ENCODE measurements around the gene IMPA2. TPM values are rescaled to one million over a fixed set of nuclear protein-coding genes. Genes with fewer than 3 reads are reported as not detected.
"Not testable (repeated sequence)": the region's sequence is repeated elsewhere in the genome, so short reads cannot be mapped to it uniquely, and the experiment has no call there.

The IMPA2 gene
- total RNA-seq, 1 donor from 2014 or later, result 2.5 TPM

DNA sequence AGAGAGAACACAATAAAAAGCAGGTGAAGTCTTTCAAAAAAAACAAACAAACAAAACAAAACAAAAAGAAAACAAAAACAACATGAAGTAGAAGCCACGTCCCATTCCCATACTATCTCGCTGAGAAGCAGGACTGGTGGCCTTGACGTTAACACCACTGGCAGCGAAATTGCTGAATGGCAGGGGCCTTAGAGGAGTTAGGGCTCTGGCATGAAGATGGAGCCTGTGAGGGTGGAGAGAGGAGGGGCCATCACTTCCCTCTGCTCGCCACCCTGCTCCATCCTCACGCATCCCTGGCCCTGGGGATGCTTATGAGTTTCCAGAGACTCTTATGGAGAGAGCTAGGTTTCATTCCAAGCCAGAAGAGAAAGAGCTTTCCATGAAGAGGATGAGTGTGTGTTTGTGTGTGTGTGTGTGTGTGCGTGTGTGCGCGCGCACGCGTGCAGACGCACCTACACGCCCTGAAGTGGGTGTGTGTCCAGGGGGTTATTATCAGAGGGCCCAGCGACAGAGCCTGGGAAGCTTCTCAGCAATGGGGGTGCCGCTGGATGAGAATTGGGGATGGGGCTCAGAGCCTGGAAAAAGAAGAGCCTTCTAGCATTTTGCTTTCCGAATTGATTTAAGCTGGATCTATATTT lies 20.4 kb upstream of the IMPA2 start:
- no peak for DNase-seq (ENCODE audit: extremely low read depth, low read depth, low spot score)

DNA sequence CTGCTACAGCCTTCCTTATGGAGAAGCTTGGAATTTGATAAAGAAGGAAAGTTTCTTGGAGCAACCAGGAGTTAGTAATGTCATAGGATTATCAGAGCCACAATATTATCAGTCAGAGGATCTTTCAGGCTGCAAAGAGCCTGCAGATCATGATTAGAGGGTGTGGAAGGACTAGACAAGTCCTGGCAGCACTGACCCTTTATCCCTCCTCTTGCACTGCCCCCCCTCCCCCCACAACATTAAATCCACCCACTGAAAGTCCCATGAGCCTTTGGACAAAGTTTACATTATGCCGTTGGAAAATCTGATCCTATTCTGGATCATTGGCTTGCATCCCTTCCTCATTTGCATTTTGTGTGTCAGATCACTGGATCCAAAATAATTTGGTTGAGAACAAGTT lies 18.7 kb upstream of the IMPA2 start:
- DNase-seq (ENCODE audit: extremely low read depth, low read depth, low spot score), result no peak

DNA sequence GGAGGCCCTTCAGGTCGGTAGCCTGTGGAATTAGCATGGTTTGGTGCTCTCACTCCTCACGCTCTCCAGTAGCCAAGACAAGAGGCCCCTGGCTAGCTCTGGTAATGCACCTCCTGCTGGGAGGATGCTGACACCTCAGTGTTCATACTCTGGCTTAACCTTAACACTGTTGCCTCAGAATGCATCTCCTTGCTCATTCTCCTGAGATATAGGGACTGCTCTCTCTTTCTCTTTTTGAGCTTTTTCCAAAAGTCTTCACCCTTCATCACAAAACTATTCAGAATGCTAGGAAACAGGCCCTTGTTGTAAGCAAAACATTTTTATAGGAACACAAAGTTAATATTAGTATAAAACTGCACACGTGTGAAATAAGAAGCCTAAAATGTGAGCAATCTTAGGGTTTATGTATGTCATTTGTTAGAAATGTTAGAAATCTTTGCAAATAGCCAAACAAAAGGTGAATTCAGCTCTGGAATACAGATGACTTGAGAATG lies 17.3 kb upstream of the IMPA2 start:
- no peak for DNase-seq (ENCODE audit: extremely low read depth, low read depth, low spot score)

DNA sequence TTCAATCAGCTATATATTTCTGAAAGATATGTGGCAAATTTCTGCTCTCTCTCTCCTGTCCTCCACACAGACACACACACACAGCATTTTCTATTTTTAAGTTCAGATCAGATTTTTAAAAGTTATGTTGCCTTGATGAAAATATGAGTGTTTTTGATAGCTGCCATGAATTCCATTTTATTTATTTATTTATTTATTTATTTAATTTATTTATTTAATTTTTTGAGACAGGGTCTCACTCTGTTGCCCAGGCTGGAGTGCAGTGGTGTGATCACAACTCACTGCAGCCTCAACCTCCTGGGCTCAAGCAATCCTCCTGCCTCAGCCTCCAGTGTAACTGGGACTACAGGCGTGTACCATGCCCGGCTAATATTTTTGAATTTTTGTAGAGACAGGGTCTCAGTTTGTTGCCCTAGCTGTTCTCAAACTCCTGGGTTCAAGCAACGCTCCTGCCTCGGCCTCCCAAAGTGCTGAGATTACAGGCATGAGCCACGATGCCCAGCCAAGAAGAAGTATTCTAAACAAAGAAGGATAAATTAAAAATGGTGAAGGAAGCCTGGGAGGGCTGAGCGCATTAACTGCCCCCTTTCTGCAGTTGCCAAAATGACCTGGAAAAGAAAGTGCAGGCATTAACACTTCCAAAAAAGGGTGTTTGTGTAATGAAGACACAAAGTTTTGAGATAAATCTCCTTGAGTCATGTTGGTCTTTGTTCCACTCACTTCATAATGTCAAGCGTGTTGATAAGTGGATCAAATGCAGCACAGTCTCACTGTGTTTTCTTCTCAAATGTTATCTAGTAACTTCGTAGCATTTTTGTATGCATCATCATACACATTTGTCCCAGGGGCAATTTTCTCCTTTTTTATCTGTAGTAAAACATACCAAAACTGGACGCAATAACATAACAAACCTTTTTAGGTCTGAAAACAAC lies 11.1 kb upstream of the IMPA2 start:
- DNase-seq (ENCODE audit: extremely low read depth, low read depth, low spot score), result no peak

DNA sequence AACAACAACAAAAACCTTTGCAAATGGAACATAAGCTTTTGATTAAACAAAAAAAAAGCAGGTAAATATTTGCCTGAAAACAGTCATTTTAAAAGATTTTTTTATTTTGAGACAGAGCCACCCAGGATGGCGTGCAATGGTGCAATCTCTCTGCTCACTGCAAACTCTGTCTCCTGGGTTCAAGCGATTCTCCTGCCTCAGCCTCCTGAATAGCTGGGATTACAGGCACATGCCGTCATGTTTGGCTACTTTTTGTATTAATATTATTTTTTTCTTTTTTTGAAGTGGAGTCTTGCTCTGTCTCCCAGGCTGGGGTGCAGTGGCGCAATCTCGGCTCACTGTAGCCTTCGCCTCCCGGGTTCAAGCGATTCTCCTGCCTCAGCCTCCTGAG lies 10.5 kb upstream of the IMPA2 start:
- DNase-seq (ENCODE audit: extremely low read depth, low read depth, low spot score), result not testable (repeated sequence)

DNA sequence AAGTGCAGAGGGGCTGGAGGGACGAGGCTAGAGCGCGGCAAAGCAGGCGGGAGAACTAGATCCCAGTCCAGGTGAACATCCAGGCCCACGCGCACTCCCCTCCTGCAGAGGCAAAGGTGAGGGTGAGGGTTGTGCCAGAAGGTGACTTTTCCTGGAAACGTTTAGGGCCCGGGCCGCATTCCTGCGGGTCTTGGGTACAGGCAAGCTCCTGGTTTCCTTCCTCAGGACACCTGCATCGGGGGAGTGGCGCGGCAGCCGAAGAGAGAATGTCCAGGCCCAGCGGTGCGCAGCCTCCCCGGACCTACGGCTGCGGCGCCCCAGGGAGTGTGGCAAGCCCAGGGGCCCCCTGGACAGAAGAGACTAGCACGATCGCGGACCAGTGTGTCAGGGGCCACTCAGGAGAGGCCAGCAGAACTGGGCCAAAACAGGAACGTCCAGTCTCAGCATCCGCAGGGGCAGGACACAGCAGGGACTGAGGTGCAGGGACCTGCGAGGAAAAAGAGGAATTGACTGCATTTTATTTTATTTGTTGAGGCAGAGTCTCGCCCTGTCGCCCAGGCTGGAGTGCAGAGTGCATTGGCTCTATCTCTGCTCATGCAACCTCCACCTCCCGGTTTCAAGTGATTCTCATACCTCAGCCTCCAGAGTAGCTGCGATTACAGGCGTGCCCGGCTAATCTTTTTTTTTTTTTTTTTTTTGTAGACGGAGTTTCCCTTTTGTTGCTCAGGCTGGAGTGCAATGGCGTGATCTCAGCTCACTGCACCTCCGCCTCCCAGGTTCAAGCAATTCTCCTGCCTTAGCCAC lies 8.7 kb upstream of the IMPA2 start:
- no peak for DNase-seq (ENCODE audit: extremely low read depth, low read depth, low spot score)

DNA sequence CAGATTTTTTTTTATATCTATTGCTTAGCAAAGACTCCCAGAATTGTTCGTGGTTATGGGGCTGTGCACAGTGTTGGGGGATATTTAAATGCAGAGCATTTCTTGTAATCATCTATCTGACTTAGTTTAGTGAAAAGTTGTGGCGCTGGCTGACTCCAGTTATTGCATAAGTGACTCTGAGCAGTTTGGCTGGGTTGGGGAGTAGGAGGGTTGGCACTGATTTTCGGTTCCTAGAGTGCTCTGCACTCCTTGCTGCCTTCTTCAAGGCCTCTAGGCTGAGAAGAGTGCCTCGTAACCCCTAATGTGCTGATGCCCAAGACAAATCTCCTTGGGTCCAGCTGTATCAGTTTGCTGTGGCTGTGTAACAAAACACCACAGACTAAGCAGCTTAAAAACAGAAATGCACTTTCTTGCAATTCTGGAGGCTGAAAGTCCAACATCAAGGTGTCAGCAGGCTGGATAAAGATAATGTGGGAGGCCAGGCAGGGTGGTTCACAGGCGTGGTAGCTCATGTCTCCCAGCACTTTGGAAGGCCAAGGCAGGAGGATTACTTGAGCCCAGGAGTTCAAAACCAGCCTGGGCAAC lies 6.5 kb upstream of the IMPA2 start:
- no peak for DNase-seq (ENCODE audit: extremely low read depth, low read depth, low spot score)

DNA sequence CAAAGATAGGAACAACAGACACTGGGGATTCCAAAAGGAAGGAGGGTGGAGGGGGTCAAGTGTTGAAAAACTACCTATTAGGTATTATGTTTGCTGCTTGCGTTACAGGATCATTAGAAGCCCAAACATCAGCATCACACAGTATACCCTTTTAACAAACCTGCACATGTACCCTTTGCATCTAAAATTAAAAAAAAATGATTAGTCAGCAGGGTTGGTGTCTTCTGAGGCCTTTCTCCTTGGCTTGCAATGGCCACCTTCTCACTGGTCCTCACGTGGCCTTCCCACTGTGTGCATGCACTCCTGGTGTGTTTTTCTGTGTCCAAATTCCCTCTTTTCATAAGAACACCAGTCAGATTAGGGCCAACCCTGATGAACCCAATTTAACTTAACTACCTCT lies 5.6 kb upstream of the IMPA2 start:
- DNase-seq (ENCODE audit: extremely low read depth, low read depth, low spot score), result no peak

DNA sequence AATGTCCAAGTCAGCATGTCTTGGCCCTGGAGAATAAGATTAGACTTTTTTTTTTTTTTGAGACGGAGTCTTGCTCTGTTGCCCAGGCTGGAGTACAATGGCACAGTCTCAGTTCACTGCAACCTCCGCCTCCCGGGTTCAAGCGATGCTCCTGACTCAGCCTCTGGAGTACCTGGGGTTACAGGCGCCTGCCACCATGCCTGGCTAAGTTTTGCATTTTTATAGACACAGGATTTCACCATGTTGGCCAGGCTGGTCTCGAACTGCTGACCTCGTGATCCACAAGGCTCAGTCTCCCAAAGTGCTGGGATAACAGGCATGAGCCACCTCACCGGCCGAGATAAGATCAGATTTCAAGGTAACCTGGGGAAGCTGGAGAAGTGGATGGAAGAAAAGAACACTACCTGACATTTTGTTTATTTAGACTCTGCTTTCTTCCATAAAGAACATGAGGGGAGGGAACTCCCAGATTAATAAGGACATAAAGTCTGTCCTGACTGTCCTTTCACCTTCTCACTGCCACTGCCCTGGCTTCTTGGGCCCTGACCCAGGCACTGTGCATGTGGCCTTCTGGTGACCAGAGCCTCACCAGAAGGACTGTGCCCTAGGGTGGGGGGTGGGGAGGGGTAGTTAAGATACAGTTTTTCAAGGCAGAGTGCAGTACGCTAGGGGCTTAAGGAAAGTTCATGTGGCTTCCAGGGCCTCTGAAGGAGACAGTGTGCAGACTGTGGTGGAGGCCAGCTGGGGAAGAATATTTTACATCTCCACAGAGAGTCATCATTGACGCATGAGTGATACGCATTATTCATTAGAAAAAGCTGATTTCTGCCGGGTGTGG lies 4.8 kb upstream of the IMPA2 start:
- DNase-seq (ENCODE audit: extremely low read depth, low read depth, low spot score), result no peak

DNA sequence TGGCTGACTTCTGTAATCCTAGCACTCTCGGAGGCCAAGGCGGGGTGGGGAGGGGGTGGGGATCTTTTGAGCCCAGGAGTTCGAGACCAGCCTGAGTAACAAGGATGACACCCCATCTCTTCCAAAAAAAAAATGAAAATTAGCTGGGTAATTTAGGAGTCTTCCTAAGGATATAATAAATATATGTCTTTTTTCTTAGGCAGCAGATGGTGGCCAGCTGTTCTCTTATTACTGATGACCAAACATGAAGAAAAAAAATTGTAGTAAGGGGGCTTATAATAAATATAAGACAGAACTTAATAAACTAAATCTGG lies 4.2 kb upstream of the IMPA2 start:
- DNase-seq (ENCODE audit: extremely low read depth, low read depth, low spot score), result no peak

DNA sequence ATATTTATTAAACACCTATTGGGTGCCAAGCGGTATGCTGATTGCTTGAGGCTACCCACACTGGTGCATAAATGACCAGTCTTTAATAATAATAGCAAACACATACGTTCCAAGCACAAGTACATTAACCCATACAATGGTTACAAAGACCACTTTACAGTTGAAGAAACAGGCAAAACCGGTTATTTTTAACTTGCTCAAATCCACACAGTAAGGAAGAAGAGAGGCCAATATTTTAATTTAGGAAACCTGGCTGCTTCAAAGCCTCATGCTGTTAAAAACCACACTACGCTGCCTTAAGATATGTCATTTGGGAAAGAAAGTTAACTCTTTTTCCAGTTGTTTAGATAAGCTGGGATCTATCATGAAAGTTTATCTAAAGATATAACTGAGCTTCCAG lies 2.4 kb upstream of the IMPA2 start:
- no peak for DNase-seq (ENCODE audit: extremely low read depth, low read depth, low spot score)

DNA sequence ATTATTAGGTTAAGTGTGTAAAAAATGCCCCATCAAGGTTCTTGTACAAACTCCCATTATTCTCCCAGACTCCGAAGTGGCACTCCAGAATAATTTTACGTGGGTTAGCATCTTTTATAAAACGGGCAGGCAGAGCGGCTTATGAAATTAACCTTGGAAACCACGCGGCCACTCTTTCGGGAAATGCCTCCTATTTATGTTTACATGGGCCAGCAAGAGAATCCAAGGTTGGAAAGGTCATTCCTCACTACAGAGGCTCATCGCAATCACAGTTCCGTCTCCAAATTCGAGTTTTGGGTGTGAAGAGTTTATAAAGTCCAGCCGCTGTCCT lies 1.2 kb upstream of the IMPA2 start:
- no peak for DNase-seq (ENCODE audit: extremely low read depth, low read depth, low spot score)

DNA sequence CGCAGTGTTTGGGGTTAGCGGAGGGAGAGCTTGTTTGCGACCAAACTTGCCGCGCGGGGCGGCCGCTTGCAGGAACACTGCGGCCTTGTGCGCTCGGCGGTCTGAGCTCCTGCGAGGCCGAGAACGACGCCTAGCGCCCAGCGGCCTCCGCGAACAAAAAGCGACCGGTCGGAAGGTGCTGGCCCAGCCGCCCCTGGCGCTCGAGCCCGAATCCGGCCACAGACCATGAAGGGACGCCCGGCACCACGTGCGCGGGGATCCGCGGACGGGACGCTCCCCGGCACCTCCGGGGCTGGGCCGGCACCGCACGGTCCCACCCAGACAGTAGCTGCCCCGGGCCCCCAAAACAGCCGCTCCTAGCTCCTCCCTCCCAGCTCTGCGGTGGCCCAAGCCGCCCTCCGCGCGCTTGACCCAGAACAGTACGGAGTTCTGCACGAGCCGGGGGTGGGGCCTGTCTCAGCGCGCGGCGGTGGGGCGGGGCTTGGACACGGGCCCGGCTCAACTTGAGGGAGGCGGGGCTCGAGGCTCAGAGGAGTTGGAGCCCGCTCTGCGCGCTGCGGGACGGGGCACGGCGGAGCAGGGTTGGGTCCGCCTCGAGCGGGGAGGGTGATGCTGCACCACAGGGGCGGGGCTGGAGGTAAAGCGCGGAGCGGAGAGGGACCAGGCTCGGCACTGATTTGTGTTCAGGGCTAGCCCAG lies 664 bp upstream of the IMPA2 start:
- peak; percentile 44 for DNase-seq (ENCODE audit: extremely low read depth, low read depth, low spot score)

DNA sequence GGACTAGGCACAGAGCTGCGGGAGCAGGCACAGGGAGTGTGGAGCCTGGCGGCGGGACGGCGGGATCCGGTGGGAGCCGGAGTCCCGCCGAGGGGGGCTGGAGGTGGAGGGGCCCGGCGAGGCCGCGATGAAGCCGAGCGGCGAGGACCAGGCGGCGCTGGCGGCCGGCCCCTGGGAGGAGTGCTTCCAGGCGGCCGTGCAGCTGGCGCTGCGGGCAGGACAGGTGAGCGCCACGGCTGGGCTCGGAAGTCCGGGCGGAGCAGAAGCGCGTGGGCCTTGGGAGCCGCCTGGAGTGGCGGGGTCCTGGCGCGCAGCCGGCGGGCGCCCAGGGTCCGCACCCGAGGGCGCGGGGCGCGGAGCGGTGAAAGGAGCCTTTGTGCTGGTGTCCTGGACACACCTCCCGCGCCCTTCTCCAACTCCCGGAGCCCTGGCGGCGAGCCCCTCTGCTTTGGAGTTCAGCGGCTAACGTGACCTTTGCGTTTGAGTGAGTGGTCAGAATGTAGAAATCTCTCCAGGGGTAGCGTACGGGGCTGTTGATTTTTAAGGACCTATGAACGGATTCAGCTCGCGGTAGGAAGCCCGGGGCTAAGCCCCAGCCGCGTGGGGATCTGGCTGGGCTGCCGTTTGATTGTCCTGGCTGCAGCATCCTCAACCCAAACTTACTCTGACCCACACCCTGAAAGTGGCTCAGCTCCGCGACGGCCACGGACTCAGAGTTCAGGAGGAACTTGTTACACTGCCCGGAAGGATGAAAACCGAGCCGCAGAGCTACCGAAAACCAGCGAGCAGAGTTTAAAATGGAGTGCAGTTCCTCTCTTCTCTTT lies 448 bp downstream of the IMPA2 start:
- DNase-seq (ENCODE audit: extremely low read depth, low read depth, low spot score), result no peak

DNA sequence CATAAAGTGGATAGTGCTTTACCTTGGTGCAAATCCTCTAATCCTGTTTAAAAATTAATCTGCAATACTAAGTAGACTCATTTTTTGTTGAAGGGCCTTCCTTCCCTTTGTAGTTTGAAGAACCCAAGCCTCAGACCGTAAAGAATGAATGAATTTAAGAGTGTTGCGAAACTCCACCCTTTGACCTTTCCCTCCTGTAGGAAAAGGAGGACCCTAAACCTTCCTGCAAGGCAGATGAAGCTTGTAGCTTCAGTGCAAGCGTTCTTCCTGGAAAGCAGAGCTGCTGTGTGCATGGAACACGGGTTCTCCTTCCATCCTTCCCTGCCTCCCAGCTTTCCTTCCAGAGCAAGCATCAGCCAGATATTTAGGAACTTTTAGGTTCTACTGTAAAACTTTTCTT lies 1.7 kb downstream of the IMPA2 start:
- no peak for DNase-seq (ENCODE audit: extremely low read depth, low read depth, low spot score)

DNA sequence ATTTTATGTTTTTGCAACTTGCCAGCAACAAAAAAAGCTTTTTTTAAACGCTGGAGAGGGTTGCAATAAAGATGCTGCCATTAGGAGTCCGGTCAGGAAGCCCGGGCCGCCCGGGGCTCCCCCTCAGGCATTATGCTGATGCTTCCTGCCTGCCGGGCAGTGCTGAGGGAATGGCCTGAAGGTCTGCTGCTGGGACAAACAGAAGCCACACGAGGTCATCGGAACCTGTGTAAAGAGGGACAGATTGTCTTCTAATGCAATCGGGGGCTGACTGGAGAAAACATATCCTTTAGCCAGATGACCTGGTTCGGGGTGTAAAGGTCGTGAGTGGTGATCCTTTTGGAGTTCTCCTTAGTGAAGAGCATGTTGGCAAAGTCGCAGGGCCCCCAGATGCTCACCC lies 2.3 kb downstream of the IMPA2 start:
- no peak for DNase-seq (ENCODE audit: extremely low read depth, low read depth, low spot score)

DNA sequence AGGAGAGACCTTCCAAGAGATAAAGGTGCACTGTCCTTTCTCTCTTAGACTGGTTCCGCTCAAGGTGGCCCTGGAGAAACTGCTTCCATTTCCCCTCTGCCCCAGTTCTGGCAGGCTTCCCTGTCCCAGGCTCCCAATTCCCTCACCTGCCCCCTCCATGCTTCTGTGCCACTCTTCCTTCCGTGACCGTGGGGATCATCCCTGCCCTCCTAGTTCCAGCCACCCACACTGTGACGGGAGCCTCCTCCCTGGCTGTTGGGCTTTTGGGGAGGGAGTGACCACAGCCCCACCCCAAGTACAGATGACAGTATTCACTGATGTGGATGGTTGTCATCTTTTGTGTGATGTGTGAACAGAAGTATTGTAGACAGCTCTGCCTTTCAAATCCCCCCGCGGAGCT lies 2.8 kb downstream of the IMPA2 start:
- DNase-seq (ENCODE audit: extremely low read depth, low read depth, low spot score), result no peak

DNA sequence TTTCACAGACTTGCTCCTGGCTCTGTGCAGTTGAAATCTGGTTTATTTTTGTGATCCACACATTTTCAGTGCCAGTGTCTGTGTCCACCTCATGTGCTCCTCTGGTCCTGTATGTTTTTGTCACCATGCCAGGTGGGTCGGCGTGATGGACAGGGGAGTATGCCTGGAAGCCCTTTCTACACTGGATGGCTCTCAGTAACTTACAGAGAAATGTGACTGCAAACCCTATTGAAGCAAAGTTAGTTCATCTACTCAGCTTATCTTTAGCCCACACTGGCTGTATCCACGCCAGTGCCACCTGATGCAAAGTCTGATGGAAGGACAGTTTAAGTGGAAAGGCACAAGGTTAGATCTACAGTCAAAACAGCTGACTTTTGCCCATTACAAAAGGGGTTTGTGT lies 4.3 kb downstream of the IMPA2 start:
- no peak for DNase-seq (ENCODE audit: extremely low read depth, low read depth, low spot score)

DNA sequence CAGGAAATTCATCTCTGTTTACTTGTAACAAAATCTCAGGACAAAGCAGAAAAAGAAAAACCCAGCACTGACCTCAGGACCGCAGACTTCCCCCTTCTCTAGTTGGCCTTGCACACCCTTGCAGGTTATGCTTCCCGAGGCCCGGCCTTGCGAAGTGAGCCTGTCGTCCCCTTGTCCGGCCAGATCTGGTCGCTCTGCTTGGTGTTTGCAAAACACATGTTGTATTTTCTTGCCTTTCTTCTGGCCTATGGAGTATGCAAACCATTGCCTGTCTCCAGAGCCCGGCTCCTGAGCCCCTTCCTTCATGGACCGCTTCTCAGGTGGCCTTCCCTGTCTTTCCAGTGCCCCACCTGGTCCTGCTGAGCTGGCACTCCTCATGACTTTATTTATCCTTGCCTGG lies 4.8 kb downstream of the IMPA2 start:
- no peak for DNase-seq (ENCODE audit: extremely low read depth, low read depth, low spot score)
